IPS DF 4.7 (cell line): ENCODE measurements around the gene KLHL3.

Experiments
- DNase-seq: peaks from one replicate; pipeline ENCODE4 v3.0.0-alpha.2; 2013; ENCODE audit warnings: low spot score; ENCODE audit errors: extremely low read depth

Gene KLHL3

GRCh38 chr5:137743031-137743640, 7.2 kb upstream of the KLHL3 start:
- peak; percentile 51 for DNase-seq

GRCh38 chr5:137741718-137742117, 5.8 kb upstream of the KLHL3 start:
- DNase-seq = no peak

GRCh38 chr5:137739737-137740136, 3.8 kb upstream of the KLHL3 start:
- DNase-seq = no peak

- no peak for DNase-seq
Observed at GRCh38 chr5:137738947-137739346, 3.1 kb upstream of the KLHL3 start.

GRCh38 chr5:137737349-137738131, 1.7 kb upstream of the KLHL3 start:
- no peak for DNase-seq

GRCh38 chr5:137736496-137736895, 607 bp upstream of the KLHL3 start:
- no peak for DNase-seq

GRCh38 chr5:137734962-137735554, 831 bp downstream of the KLHL3 start:
- DNase-seq = no peak

GRCh38 chr5:137734331-137734730, 1.6 kb downstream of the KLHL3 start:
- no peak for DNase-seq

- no peak for DNase-seq
Observed at GRCh38 chr5:137733922-137734321, 2.0 kb downstream of the KLHL3 start.

GRCh38 chr5:137733006-137733405, 2.9 kb downstream of the KLHL3 start:
- DNase-seq = no peak

- no peak for DNase-seq
Observed at GRCh38 chr5:137731176-137731575, 4.7 kb downstream of the KLHL3 start.

- DNase-seq = no peak
Observed at GRCh38 chr5:137730336-137730735, 5.6 kb downstream of the KLHL3 start.

GRCh38 chr5:137728048-137728447, 7.8 kb downstream of the KLHL3 start:
- DNase-seq = no peak

- no peak for DNase-seq
Observed at GRCh38 chr5:137727623-137728022, 8.3 kb downstream of the KLHL3 start.

- DNase-seq = no peak
Observed at GRCh38 chr5:137724251-137724650, 11.6 kb downstream of the KLHL3 start.

GRCh38 chr5:137718611-137719010, 17.3 kb downstream of the KLHL3 start:
- DNase-seq = no peak

GRCh38 chr5:137716337-137716736, 19.6 kb downstream of the KLHL3 start:
- no peak for DNase-seq

- DNase-seq = no peak
Observed at GRCh38 chr5:137715456-137715855, 20.4 kb downstream of the KLHL3 start.

GRCh38 chr5:137714946-137715345, 20.9 kb downstream of the KLHL3 start:
- no peak for DNase-seq

- DNase-seq = no peak
Observed at GRCh38 chr5:137714494-137714893, 21.4 kb downstream of the KLHL3 start.

GRCh38 chr5:137712139-137712667, 23.7 kb downstream of the KLHL3 start:
- DNase-seq = no peak

GRCh38 chr5:137710086-137710485, 25.8 kb downstream of the KLHL3 start:
- no peak for DNase-seq
